ENCODE data around the gene PTPRM. TPM values are rescaled to one million over a fixed set of nuclear protein-coding genes. Genes with fewer than 3 reads are reported as not detected.

PTPRM gene
- total RNA-seq, 1 donor from 2014 or later: 13.9 TPM

DNA sequence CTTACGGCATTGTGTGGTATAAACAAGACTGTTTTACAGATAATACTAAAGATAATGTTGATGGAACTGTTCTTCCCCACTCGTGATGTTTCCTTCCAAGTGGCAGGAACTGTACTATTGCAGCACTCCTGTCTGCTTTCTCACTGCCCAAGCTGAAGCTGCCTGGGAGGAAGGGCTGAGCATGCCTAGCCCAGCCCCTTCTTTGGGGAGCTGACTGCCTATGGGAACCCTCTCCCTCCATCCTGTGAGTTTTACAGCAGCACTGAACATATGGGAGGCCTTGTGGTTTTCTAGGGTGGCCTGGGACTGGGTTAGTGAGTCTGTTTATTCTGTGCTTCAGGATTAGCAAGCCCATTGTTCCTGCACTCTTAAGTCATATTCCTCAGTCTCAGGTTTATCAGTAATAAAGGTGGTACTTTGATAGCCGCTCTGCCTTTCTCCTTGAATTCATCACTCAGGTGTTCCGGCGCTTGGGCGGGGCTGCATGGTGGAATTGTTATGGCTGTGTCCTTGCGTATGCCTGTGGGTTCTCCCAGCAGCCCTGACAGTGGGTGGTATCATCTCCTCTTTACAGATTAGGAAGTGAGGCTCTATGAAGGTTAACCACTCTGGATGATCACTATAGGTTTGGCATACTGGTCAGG is 379.7 kb downstream of the PTPRM start:
- TF ChIP-seq, protein P1, sequence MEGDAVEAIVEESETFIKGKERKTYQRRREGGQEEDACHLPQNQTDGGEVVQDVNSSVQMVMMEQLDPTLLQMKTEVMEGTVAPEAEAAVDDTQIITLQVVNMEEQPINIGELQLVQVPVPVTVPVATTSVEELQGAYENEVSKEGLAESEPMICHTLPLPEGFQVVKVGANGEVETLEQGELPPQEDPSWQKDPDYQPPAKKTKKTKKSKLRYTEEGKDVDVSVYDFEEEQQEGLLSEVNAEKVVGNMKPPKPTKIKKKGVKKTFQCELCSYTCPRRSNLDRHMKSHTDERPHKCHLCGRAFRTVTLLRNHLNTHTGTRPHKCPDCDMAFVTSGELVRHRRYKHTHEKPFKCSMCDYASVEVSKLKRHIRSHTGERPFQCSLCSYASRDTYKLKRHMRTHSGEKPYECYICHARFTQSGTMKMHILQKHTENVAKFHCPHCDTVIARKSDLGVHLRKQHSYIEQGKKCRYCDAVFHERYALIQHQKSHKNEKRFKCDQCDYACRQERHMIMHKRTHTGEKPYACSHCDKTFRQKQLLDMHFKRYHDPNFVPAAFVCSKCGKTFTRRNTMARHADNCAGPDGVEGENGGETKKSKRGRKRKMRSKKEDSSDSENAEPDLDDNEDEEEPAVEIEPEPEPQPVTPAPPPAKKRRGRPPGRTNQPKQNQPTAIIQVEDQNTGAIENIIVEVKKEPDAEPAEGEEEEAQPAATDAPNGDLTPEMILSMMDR (IDR thresholded peaks at IDR 0.05): no peak
- no peak for TF ChIP-seq EZH2phosphoT487 (IDR thresholded peaks at IDR 0.05)
- no peak for TF ChIP-seq EZH2 (IDR thresholded peaks at IDR 0.05)
- H3K9me3 ChIP-seq (ENCODE audit: low read depth): no peaks in the 10 kb centered on the region
- no peak overlapping the region for H3K4me2 ChIP-seq
- peak; percentile 23 for DNase-seq (ENCODE audit: low spot score)
- H3K4me1 ChIP-seq: peaks cover 5% of the 10 kb centered on the region
- no peaks in the 10 kb centered on the region for H3K79me2 ChIP-seq (ENCODE audit: low read depth)
- no peaks in the 10 kb centered on the region for H3K36me3 ChIP-seq
- Mint-ChIP-seq H3K27me3 (ENCODE audit: insufficient read depth, low read depth) (peaks cover 2% of the 10 kb centered on the region), H3K27ac (no peak overlapping the region), H3K4me1 (peaks cover 15% of the 10 kb centered on the region), H3K9me3 (no peaks in the 10 kb centered on the region), H3K36me3 (no peaks in the 10 kb centered on the region), H3K4me3 (peak overlapping the region; percentile 56)
- H4K20me1 ChIP-seq (ENCODE audit: low read depth): no peaks in the 10 kb centered on the region
- no peaks in the 10 kb centered on the region for H3F3A ChIP-seq (ENCODE audit: low read depth)
- peak overlapping the region; percentile 37 for H2AFZ ChIP-seq (replicated peaks)
- no peak overlapping the region for H3K9ac ChIP-seq
- H3K27me3 ChIP-seq: no peaks in the 10 kb centered on the region
- H3K4me3 ChIP-seq: no peak overlapping the region
- H3K27ac ChIP-seq: no peak overlapping the region

DNA sequence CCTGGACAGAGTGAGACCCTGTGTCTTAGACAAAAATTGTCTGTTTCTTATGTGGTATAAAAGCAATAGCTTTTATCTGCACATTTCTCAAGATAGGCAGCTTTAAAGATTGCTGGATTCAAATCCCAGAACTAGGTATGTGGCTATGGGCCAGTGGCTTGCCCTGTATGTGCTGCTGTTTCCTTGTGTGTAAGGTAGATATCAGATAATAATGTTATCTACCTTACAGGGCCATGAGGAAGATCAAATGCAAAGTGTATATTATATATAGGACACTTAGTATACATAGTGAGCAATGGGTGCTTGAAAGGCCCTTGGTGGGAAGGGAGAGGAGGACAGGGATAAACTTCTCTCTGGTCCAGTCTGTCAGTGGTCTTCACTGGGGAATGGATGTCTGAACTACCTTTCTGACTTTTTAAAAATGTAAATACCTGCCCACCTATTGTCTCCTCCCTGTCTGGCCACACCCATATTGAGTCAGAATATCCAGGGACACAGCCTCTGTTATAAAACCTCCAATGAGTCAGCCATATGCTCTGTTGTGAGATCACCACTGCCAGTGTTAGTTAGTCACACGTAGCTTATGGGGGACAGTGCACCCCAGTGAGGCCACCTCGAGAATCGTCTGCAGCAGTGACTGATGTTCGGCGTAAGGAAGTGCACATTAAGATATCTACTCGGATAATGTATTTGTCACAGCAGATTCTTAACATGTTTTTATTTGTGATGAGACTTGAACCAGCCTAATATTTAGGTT is 383.4 kb downstream of the PTPRM start:
- no peaks in the 10 kb centered on the region for H3K9me3 Mint-ChIP-seq
- H3K4me1 Mint-ChIP-seq: peaks cover 16% of the 10 kb centered on the region
- Histone ChIP-seq H3K4me1 (peaks cover 5% of the 10 kb centered on the region), H2AFZ (replicated peaks) (no peak overlapping the region), H3K36me3 (no peaks in the 10 kb centered on the region), H3K27ac (no peak overlapping the region), H4K20me1 (ENCODE audit: low read depth) (no peaks in the 10 kb centered on the region), H3F3A (ENCODE audit: low read depth) (no peaks in the 10 kb centered on the region), H3K9ac (no peak overlapping the region), H3K79me2 (ENCODE audit: low read depth) (no peaks in the 10 kb centered on the region), H3K4me2 (no peak overlapping the region), H3K9me3 (ENCODE audit: low read depth) (no peaks in the 10 kb centered on the region), H3K4me3 (no peak overlapping the region), H3K27me3 (no peaks in the 10 kb centered on the region)
- no peak overlapping the region for H3K27ac Mint-ChIP-seq
- DNase-seq (ENCODE audit: low spot score): no peak
- no peaks in the 10 kb centered on the region for H3K27me3 Mint-ChIP-seq (ENCODE audit: insufficient read depth, low read depth)
- TF ChIP-seq EZH2phosphoT487 (IDR thresholded peaks at IDR 0.05) (no peak), EZH2 (IDR thresholded peaks at IDR 0.05) (no peak)
- TF ChIP-seq, protein P1 (IDR thresholded peaks at IDR 0.05): no peak
- H3K36me3 Mint-ChIP-seq: no peaks in the 10 kb centered on the region
- no peak overlapping the region for H3K4me3 Mint-ChIP-seq

DNA sequence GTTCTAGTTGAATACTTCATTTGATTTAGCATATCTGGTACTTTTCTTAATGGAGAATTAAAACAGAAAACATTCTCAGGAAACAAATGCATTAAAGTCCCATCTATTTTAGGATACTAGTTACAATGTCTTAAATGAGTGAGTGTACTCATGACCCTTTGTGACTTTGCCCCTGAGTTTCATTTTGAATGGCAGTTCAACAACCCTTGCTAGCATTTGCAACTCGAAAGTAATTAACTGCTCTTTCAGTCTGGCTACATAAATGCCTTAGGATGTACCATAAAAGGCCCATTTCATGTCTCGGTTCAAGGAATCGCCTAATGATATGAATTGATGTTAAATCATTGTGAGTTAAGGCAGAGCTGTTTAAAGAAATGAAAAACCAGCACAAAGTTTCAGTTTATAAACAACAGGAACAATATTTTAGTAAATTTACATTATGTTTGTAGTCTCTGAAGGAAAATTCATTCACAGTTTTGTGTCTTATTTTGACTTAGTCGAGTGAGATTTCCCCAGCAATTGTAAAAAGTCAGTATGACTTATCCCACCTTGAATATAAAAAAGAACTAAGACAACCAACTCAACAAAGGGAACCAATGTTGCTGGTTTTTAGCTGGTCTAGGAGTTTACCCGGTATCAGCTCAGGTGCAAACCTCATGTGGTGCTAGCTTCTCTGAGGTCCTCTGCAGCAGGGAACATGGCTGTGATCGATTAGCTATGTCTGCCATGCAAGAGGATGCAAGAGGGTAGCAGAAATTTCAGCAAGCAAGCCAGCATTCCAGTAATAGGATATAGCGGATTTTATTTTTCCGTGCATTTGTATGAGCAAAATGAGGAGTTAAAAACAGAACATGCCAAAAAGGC is 386.2 kb downstream of the PTPRM start:
- H3K79me2 ChIP-seq (ENCODE audit: low read depth): no peaks in the 10 kb centered on the region

More for the DNA sequence above, 386.2 kb downstream of the PTPRM start:
- Mint-ChIP-seq H3K4me1 (peaks cover 4% of the 10 kb centered on the region), H3K4me3 (no peak overlapping the region), H3K36me3 (no peaks in the 10 kb centered on the region), H3K9me3 (no peaks in the 10 kb centered on the region), H3K27me3 (ENCODE audit: insufficient read depth, low read depth) (no peaks in the 10 kb centered on the region), H3K27ac (no peak overlapping the region)
- no peaks in the 10 kb centered on the region for H4K20me1 ChIP-seq (ENCODE audit: low read depth)
- H3K27ac ChIP-seq: no peak overlapping the region
- no peak overlapping the region for H3K4me2 ChIP-seq
- H3F3A ChIP-seq (ENCODE audit: low read depth): no peaks in the 10 kb centered on the region
- no peaks in the 10 kb centered on the region for H3K36me3 ChIP-seq
- TF ChIP-seq EZH2phosphoT487 (IDR thresholded peaks at IDR 0.05): no peak
- TF ChIP-seq, protein P1 (IDR thresholded peaks at IDR 0.05): no peak
- TF ChIP-seq EZH2 (IDR thresholded peaks at IDR 0.05): no peak
- no peak for DNase-seq (ENCODE audit: low spot score)
- H3K4me3 ChIP-seq: no peak overlapping the region
- H3K9ac ChIP-seq: no peak overlapping the region
- no peaks in the 10 kb centered on the region for H3K4me1 ChIP-seq
- no peaks in the 10 kb centered on the region for H3K9me3 ChIP-seq (ENCODE audit: low read depth)
- no peaks in the 10 kb centered on the region for H3K27me3 ChIP-seq
- H2AFZ ChIP-seq (replicated peaks): no peak overlapping the region

All from neural progenitor cell (in vitro differentiated cells).